Stomach (tissue), 9 donors: ENCODE results near the gene C11orf86. TPM values are rescaled to one million over a fixed set of nuclear protein-coding genes. Genes with fewer than 3 reads are reported as not detected.
A peak's percentile ranks its signal among the peaks of the same experiment; 100 is the strongest.

Experiments used
- DNase-seq, 2 donors: peaks; one replicate each; pipeline versions ENCODE4 v3.0.0 to v3.0.0-alpha.2; 2013 to 2019
- H3K27ac ChIP-seq, 5 donors: fragments of 200-600 bp in 4 of 5; sonication (generic) in 4 of 5; one replicate each; pipeline ENCODE4 v1.5.1; 2013 to 2019; ENCODE audit warnings: mild to moderate bottlenecking in 1 of 5, moderate library complexity in 1 of 5
- H3K27me3 ChIP-seq, 3 donors: fragments of 200-600 bp; sonication (generic); one replicate each; pipeline ENCODE4 v1.5.1; 2017 to 2019; ENCODE audit warnings: mixed run types in 1 of 3
- H3K36me3 ChIP-seq, 4 donors: fragments of 200-600 bp; sonication (generic); 1 replicate in 3 of 4; 2 replicates in 1 of 4; pipeline ENCODE4 v1.5.1; 2016 to 2019
- H3K4me1 ChIP-seq, 4 donors: fragments of 200-600 bp; sonication (generic); one replicate each; pipeline ENCODE4 v1.5.1; 2016 to 2019
- H3K4me3 ChIP-seq, 4 donors: fragments of 200-600 bp; sonication (generic) in 3 of 4; one replicate each; pipeline ENCODE4 v1.5.1; 2016 to 2019; ENCODE audit warnings: mild to moderate bottlenecking in 1 of 4
- H3K9me3 ChIP-seq, 4 donors: fragments of 200-600 bp; sonication (generic); one replicate each; pipeline ENCODE4 v1.5.1; 2016 to 2019
- EP300 ChIP-seq: sonication (generic); formaldehyde crosslinking; IDR thresholded peaks from one replicate; pipeline ENCODE4 v1.6.1; 2017; ENCODE audit warnings: antibody characterized with exemption
- POLR2A ChIP-seq, 4 donors: fragments of 450-650 bp; IDR thresholded peaks; one replicate each; pipeline ENCODE4 v1.6.1; 2016; ENCODE audit warnings: antibody characterized with exemption in 4 of 4, control low read depth in 2 of 4, mild to moderate bottlenecking in 1 of 4, moderate library complexity in 1 of 4
- POLR2AphosphoS5 ChIP-seq, 3 donors: sonication (generic); formaldehyde crosslinking; IDR thresholded peaks; one replicate each; pipeline ENCODE4 v1.6.1; 2016; ENCODE audit warnings: antibody characterized with exemption in 3 of 3
- WGBS, 5 donors: extraction: QIAGEN DNeasy Blood & Tissue Kit in 3 of 5; methylation state at CpG; one replicate each; pipeline versions ENCODE4 v1.1.5 to v1.1.7; 2013 to 2018; 5-methylcytosine and 5-hydroxymethylcytosine counted together
- intact Hi-C: fragments of 100-400 bp; cut with DNase I; formaldehyde crosslinking; loops from one replicate; pipeline ENCODE4 v1.15.1; 2023; ENCODE audit warnings: low total_unique reads
- polyA plus RNA-seq, 3 donors: library from polyadenylated mRNA; stranded (reverse); fragments of 200-250 nt; gene quantifications; one replicate each; pipeline ENCODE4 v1.2.3, GENCODE V29; 2013
- total RNA-seq, 5 donors: library from RNA; depleted of rRNA; stranded (reverse); fragments of >200 nt; gene quantifications; one replicate each; pipeline versions ENCODE4 v1.1.0 to v1.2.3, GENCODE V29; 2014 to 2016
- TF ChIP-seq, protein P1 (sequence below), 7 experiments: fragments of 450-650 bp in 4 of 7; fragments of 200-600 bp in 3 of 7; sonication (generic) in 3 of 7; IDR thresholded peaks; one replicate each; pipeline ENCODE4 v1.5.1; 2016 to 2019; ENCODE audit warnings: antibody characterized with exemption in 7 of 7, control low read depth in 2 of 7, mild to moderate bottlenecking in 1 of 7
- donor health status: healthy with polysubstance abuse.
- donor health status: Bipolar disorder and iron deficiency.
- donor health status: healthy.

Gene C11orf86
- total and polyA plus RNA-seq, 8 donors = 0.37 to 2.9 (median 1.1) TPM; not detected in 5

- DNase-seq = peak in 1 of 2 donors; percentile 22
- intact Hi-C loops = no loop called here
- no peaks in the 10 kb centered on the region for H3K9me3 ChIP-seq
- H3K27me3 ChIP-seq = no peaks in the 10 kb centered on the region
- no peak for TF ChIP-seq EP300
- TF ChIP-seq, protein P1, sequence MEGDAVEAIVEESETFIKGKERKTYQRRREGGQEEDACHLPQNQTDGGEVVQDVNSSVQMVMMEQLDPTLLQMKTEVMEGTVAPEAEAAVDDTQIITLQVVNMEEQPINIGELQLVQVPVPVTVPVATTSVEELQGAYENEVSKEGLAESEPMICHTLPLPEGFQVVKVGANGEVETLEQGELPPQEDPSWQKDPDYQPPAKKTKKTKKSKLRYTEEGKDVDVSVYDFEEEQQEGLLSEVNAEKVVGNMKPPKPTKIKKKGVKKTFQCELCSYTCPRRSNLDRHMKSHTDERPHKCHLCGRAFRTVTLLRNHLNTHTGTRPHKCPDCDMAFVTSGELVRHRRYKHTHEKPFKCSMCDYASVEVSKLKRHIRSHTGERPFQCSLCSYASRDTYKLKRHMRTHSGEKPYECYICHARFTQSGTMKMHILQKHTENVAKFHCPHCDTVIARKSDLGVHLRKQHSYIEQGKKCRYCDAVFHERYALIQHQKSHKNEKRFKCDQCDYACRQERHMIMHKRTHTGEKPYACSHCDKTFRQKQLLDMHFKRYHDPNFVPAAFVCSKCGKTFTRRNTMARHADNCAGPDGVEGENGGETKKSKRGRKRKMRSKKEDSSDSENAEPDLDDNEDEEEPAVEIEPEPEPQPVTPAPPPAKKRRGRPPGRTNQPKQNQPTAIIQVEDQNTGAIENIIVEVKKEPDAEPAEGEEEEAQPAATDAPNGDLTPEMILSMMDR (IDR thresholded peaks at IDR 0.05) = no peak
- TF ChIP-seq POLR2AphosphoS5 (IDR thresholded peaks at IDR 0.05) = no peak
- TF ChIP-seq POLR2A (IDR thresholded peaks at IDR 0.05) = no peak
- 73 to 91% (median 85%) methylated on average over 5 of the region's 5 CpGs for WGBS, 5 donors
- H3K4me3 ChIP-seq = no peak overlapping the region
- peaks cover 0 to 3% (median 0%) of the 10 kb centered on the region in 4 donors for H3K4me1 ChIP-seq
- no peaks in the 10 kb centered on the region for H3K36me3 ChIP-seq
- H3K27ac ChIP-seq = peak overlapping the region in 2 of 5 donors; percentile 2 to 39
These were observed 7.3 kb upstream of the C11orf86 start for GRCh38 chr11:66967670-66968425.

DNA sequence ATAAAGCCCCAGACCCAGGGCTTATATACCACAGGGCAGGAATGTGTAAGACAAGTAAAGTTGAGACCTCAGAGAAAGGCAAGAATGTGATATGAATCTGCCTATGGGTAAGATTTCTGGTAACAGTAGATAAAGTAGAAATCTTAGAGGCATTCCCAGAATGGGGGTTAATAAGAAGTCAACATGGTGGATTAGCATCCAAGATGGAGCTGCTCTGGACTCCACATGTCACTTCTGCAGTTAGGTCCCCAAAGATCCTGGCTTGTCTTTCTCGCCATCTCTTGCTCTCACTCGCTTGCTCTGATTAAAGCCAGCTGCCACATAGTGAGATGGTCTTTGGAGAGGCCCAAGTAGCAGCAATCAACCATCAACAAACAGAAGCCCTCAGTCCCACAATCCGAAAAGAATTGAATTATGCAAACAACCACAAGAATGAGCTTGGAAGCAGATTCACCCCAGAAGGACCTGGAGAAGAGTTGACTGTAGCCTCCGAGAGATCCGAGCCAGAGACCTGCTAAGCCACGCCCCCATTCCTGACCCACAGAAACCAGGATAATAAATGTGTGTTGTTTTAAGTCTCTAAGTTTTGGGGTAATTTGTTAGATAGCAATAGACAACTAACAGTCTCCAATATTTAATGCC lies 5.4 kb upstream of the C11orf86 start:
- H3K36me3 ChIP-seq = no peaks in the 10 kb centered on the region
- TF ChIP-seq EP300 (no peak), POLR2AphosphoS5 (IDR thresholded peaks at IDR 0.05) (no peak), POLR2A (IDR thresholded peaks at IDR 0.05) (no peak)
- TF ChIP-seq, protein P1 (IDR thresholded peaks at IDR 0.05) = no peak
- no peaks in the 10 kb centered on the region for H3K27me3 ChIP-seq
- H3K27ac ChIP-seq = peak overlapping the region in 3 of 5 donors; percentile 25 to 57 (median 47)
- 83 to 90% (median 84%) methylated on average over 6 of the region's 6 CpGs for WGBS, 5 donors
- H3K9me3 ChIP-seq = no peaks in the 10 kb centered on the region
- no peak for DNase-seq
- no peak overlapping the region for H3K4me3 ChIP-seq
- intact Hi-C loops = no loop called here
- H3K4me1 ChIP-seq = peaks cover 0 to 3% (median 0%) of the 10 kb centered on the region in 4 donors

GRCh38 chr11:66970371-66970806 lies 4.7 kb upstream of the C11orf86 start:
- no peak overlapping the region for H3K4me3 ChIP-seq
- H3K27me3 ChIP-seq = peaks cover 0 to 2% (median 0%) of the 10 kb centered on the region in 3 donors
- 70 to 75% (median 73%) methylated on average over 4 of the region's 4 CpGs for WGBS, 5 donors
- intact Hi-C loops = no loop called here
- H3K4me1 ChIP-seq = peaks cover 0 to 3% (median 0%) of the 10 kb centered on the region in 4 donors
- no peaks in the 10 kb centered on the region for H3K9me3 ChIP-seq
- no peaks in the 10 kb centered on the region for H3K36me3 ChIP-seq
- TF ChIP-seq POLR2AphosphoS5 (IDR thresholded peaks at IDR 0.05) = no peak
- TF ChIP-seq, protein P1 (IDR thresholded peaks at IDR 0.05) = no peak
- TF ChIP-seq EP300 = no peak
- no peak for TF ChIP-seq POLR2A (IDR thresholded peaks at IDR 0.05)
- DNase-seq = no peak
- peak overlapping the region in 4 of 5 donors; percentile 25 to 57 (median 39) for H3K27ac ChIP-seq

GRCh38 chr11:66970807-66971442 lies 4.2 kb upstream of the C11orf86 start:
- H3K4me3 ChIP-seq = no peak overlapping the region
- peak overlapping the region; percentile 12 to 71 (median 57) for H3K27ac ChIP-seq
- 54 to 73% (median 61%) methylated on average over 5 of the region's 5 CpGs for WGBS, 5 donors
- H3K36me3 ChIP-seq = no peaks in the 10 kb centered on the region
- H3K4me1 ChIP-seq = peaks cover 0 to 3% (median 0%) of the 10 kb centered on the region in 4 donors
- peak in 1 of 2 donors; percentile 18 for DNase-seq
- no peaks in the 10 kb centered on the region for H3K9me3 ChIP-seq
- H3K27me3 ChIP-seq = peaks cover 0 to 8% (median 0%) of the 10 kb centered on the region in 3 donors
- TF ChIP-seq POLR2AphosphoS5 (IDR thresholded peaks at IDR 0.05) = peak in 2 of 3 donors; percentile 31 to 55
- TF ChIP-seq EP300 = no peak
- TF ChIP-seq POLR2A (IDR thresholded peaks at IDR 0.05) = no peak
- TF ChIP-seq, protein P1 (IDR thresholded peaks at IDR 0.05) = no peak
- intact Hi-C loops = no loop called here
